ENCODE data around the gene DHODH. TPM values are rescaled to one million over a fixed set of nuclear protein-coding genes. Genes with fewer than 3 reads are reported as not detected.

Gene DHODH
- polyA plus RNA-seq, 3 donors: 12.3 to 21.0 (median 18.7) TPM

- DNase-seq: no peak
These were observed 1.2 kb downstream of the DHODH start for GRCh38 chr16:72009779-72010178.

- DNase-seq: no peak
These were observed 4.1 kb downstream of the DHODH start for GRCh38 chr16:72012607-72013006.

- DNase-seq: no peak
These were observed 4.8 kb downstream of the DHODH start for GRCh38 chr16:72013389-72013788.

- DNase-seq: no peak
These were observed 5.5 kb downstream of the DHODH start for GRCh38 chr16:72013888-72014581.

- no peak for DNase-seq
These were observed 6.1 kb downstream of the DHODH start for GRCh38 chr16:72014675-72015074.

- no peak for DNase-seq
These were observed 6.6 kb downstream of the DHODH start for GRCh38 chr16:72015124-72015523.

- DNase-seq: no peak
These were observed 9.9 kb downstream of the DHODH start for GRCh38 chr16:72018470-72018869.

GRCh38 chr16:72021043-72021442 is 12.5 kb downstream of the DHODH start:
- DNase-seq: no peak

GRCh38 chr16:72022127-72022526 is 13.6 kb downstream of the DHODH start:
- no peak for DNase-seq

- no peak for DNase-seq
These were observed 15.4 kb downstream of the DHODH start for GRCh38 chr16:72023962-72024361.

- DNase-seq: no peak
These were observed 16.4 kb downstream of the DHODH start for GRCh38 chr16:72024862-72025382.

GRCh38 chr16:72025404-72026114 is 17.0 kb downstream of the DHODH start:
- no peak for DNase-seq

GRCh38 chr16:72027669-72028378 is 19.3 kb downstream of the DHODH start:
- no peak for DNase-seq

GRCh38 chr16:72029567-72030271 is 21.2 kb downstream of the DHODH start:
- DNase-seq: no peak

GRCh38 chr16:72033437-72033836 is 24.9 kb downstream of the DHODH start:
- DNase-seq: no peak

- DNase-seq: no peak
These were observed 27.6 kb downstream of the DHODH start for GRCh38 chr16:72036098-72036497.

- DNase-seq: peak; percentile 47
These were observed 33.7 kb downstream of the DHODH start for GRCh38 chr16:72042157-72042660.

- DNase-seq: no peak
These were observed 34.5 kb downstream of the DHODH start for GRCh38 chr16:72043058-72043457.

- DNase-seq: no peak
These were observed 35.0 kb downstream of the DHODH start for GRCh38 chr16:72043539-72043938.

GRCh38 chr16:72044296-72044695 is 35.8 kb downstream of the DHODH start:
- DNase-seq: no peak

GRCh38 chr16:72044825-72045359 is 36.3 kb downstream of the DHODH start:
- no peak for DNase-seq

GRCh38 chr16:72049110-72049509 is 40.6 kb downstream of the DHODH start:
- DNase-seq: no peak

Data from renal pelvis (tissue), 4 donors.